ENCODE measurements around the gene MMEL1. TPM values are rescaled to one million over a fixed set of nuclear protein-coding genes. Genes with fewer than 3 reads are reported as not detected.

The MMEL1 gene
- total and polyA plus RNA-seq, 2 donors (not counting 1 experiment from before 2014, with no cell fraction given): not detected

- Mint-ChIP-seq H3K4me3 (no peak overlapping the region), H3K4me1 (peaks cover 9% of the 10 kb centered on the region), H3K9me3 (ENCODE audit: insufficient read depth) (no peaks in the 10 kb centered on the region), H3K27ac (no peak overlapping the region), H3K27me3 (no peaks in the 10 kb centered on the region)
- Histone ChIP-seq H3K36me3 (replicated peaks in 1 of 2; ENCODE audit: control extremely low read depth in 1 of 2, control insufficient read depth in 1 of 2, extremely low read depth in 1 of 2, insufficient read depth in 2 of 2, low read length in 1 of 2) (peaks cover 0 to 3% of the 10 kb centered on the region in 2 experiments), H3K9me3 (ENCODE audit: control extremely low read depth in 1 of 3, control insufficient read depth in 2 of 3, insufficient read depth in 1 of 3, low read length in 2 of 3) (no peaks in the 10 kb centered on the region), H3K4me2 (replicated peaks; ENCODE audit: low read depth, low read length, poor library complexity, severe bottlenecking) (no peak overlapping the region), H3K27ac (ENCODE audit: low read length in 2 of 2) (no peak overlapping the region), H3K9ac (ENCODE audit: low read length) (no peak overlapping the region), H3K27me3 (replicated peaks in 1 of 4; ENCODE audit: control extremely low read depth in 1 of 4, control insufficient read depth in 3 of 4, insufficient read depth in 4 of 4, low read length in 3 of 4) (peaks cover 0 to 8% (median 0%) of the 10 kb centered on the region in 4 experiments), H4K20me1 (ENCODE audit: control insufficient read depth, insufficient read depth, low read length, poor library complexity, severe bottlenecking) (no peaks in the 10 kb centered on the region), H2AFZ (ENCODE audit: insufficient read depth, low read depth, low read length, poor library complexity, severe bottlenecking) (no peak overlapping the region), H3K4me1 (ENCODE audit: control insufficient read depth in 2 of 2, insufficient read depth in 2 of 2, low read length in 2 of 2) (peaks cover 8 to 15% of the 10 kb centered on the region in 2 donors), H3K79me2 (ENCODE audit: control insufficient read depth, insufficient read depth, low read length) (peaks cover 9% of the 10 kb centered on the region), H3K4me3 (ENCODE audit: control extremely low read depth in 1 of 5, extremely low read depth in 1 of 5, insufficient read depth in 1 of 5, low read depth in 2 of 5, low read length in 4 of 5) (no peak overlapping the region)
- intact Hi-C loops (cut with micrococcal nuclease): no loop called here
- 91% methylated on average over 4 of the region's 12 CpGs for WGBS (ENCODE audit: insufficient coverage)
- TF ChIP-seq EZH2 (IDR thresholded peaks at IDR 0.05; ENCODE audit: borderline replicate concordance, insufficient read depth, low read depth, low read length, poor library complexity, severe bottlenecking) (no peak), CTCF (IDR thresholded peaks at IDR 0.05) (no peak)
- ATAC-seq (ENCODE audit: low read depth): no peak
- CTCF ChIA-PET: no interaction called here
- DNase-seq: no peak
- POLR2A ChIA-PET: no interaction called here
Observed at GRCh38 chr1:2591581-2592261, 41.1 kb downstream of the MMEL1 start.

- Histone ChIP-seq H3K27ac (ENCODE audit: low read length in 2 of 2) (no peak overlapping the region), H3K27me3 (replicated peaks in 1 of 4; ENCODE audit: control extremely low read depth in 1 of 4, control insufficient read depth in 3 of 4, insufficient read depth in 4 of 4, low read length in 3 of 4) (peaks cover 0 to 8% (median 0%) of the 10 kb centered on the region in 4 experiments), H3K9ac (ENCODE audit: low read length) (no peak overlapping the region), H3K79me2 (ENCODE audit: control insufficient read depth, insufficient read depth, low read length) (peaks cover 9% of the 10 kb centered on the region), H3K4me2 (replicated peaks; ENCODE audit: low read depth, low read length, poor library complexity, severe bottlenecking) (no peak overlapping the region), H3K4me1 (ENCODE audit: control insufficient read depth in 2 of 2, insufficient read depth in 2 of 2, low read length in 2 of 2) (peaks cover 8 to 15% of the 10 kb centered on the region in 2 donors), H2AFZ (ENCODE audit: insufficient read depth, low read depth, low read length, poor library complexity, severe bottlenecking) (no peak overlapping the region), H3K36me3 (replicated peaks in 1 of 2; ENCODE audit: control extremely low read depth in 1 of 2, control insufficient read depth in 1 of 2, extremely low read depth in 1 of 2, insufficient read depth in 2 of 2, low read length in 1 of 2) (peaks cover 0 to 3% of the 10 kb centered on the region in 2 experiments), H3K9me3 (ENCODE audit: control extremely low read depth in 1 of 3, control insufficient read depth in 2 of 3, insufficient read depth in 1 of 3, low read length in 2 of 3) (no peaks in the 10 kb centered on the region), H4K20me1 (ENCODE audit: control insufficient read depth, insufficient read depth, low read length, poor library complexity, severe bottlenecking) (no peaks in the 10 kb centered on the region), H3K4me3 (ENCODE audit: control extremely low read depth in 1 of 5, extremely low read depth in 1 of 5, insufficient read depth in 1 of 5, low read depth in 2 of 5, low read length in 4 of 5) (no peak overlapping the region)
- intact Hi-C loops (cut with micrococcal nuclease): no loop called here
- peaks cover 9% of the 10 kb centered on the region for H3K4me1 Mint-ChIP-seq
- H3K27me3 Mint-ChIP-seq: no peaks in the 10 kb centered on the region
- no peaks in the 10 kb centered on the region for H3K9me3 Mint-ChIP-seq (ENCODE audit: insufficient read depth)
- ATAC-seq (ENCODE audit: low read depth): no peak
- POLR2A ChIA-PET: no interaction called here
- TF ChIP-seq CTCF (IDR thresholded peaks at IDR 0.05): no peak
- no peak for TF ChIP-seq EZH2 (IDR thresholded peaks at IDR 0.05; ENCODE audit: borderline replicate concordance, insufficient read depth, low read depth, low read length, poor library complexity, severe bottlenecking)
- H3K27ac Mint-ChIP-seq: no peak overlapping the region
- CTCF ChIA-PET: interaction anchor here (1.0 kb wide), 1 partner anchor 13 kb away, joined by 3 read pairs; no protein-coding TSS in a partner anchor
- no peak for DNase-seq
- WGBS (ENCODE audit: insufficient coverage): 96% methylated on average over 2 of the region's 5 CpGs
- no peak overlapping the region for H3K4me3 Mint-ChIP-seq
Observed at GRCh38 chr1:2591233-2591580, 41.6 kb downstream of the MMEL1 start.

All from B cell (primary cell).